Measurements from ENCODE around the gene COL24A1. TPM values are rescaled to one million over a fixed set of nuclear protein-coding genes. Genes with fewer than 3 reads are reported as not detected.

Gene COL24A1
- total RNA-seq, result 0.84 TPM

DNA sequence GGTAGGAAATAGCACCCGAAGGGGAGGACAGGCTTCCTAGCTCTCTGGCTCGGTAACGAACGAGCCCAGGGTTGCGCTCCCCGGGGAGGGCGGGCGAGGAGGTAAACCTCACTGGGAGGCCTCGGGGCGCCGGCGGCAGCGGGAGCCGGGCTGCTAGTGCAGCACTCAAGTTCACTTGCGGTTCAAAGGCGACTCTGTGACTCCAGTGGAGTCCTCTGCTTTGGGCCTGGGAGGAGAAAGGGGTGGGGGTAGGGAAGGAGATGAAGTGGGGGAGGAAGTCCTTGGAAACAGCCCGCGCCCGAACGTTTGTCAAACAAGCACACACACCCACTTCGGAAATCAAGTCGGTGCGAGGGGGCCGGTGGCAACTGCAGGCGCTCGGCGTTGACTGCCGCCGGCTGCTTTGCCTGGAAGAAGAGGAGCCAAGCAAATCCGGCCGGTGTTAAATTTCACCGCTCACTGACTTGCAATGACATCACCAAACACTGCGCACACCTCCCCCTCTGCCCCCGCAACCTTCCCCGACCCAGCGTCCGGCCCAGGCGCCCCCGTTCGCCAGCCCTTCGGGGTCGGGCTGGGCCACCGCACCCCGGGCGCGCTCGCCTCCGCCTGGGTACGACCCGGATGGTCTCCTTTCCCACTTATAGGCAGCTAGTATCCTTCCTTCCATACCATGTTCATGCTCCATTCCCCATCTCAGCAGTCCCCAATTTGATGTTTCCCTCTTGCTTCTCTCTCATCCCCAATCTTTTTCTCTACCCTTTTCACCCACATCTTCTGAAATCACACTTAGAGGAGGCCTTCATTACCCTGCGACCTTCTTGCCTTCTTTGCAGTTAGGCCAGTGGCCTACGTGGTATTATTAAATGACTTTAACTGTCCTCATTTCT lies at the start of gene COL24A1:
TSS of gene COL24A1 (minus strand) at position 207 of the 890 bp plus-strand sequence. CDS start 376 bp downstream, outside the sequence.
- Histone ChIP-seq H3K4me1 (ENCODE audit: insufficient read depth, low read length) (peaks cover 42% of the 10 kb centered on the region), H3K4me3 (ENCODE audit: low read length) (peak within 1 kb of the TSS; percentile 33)

DNA sequence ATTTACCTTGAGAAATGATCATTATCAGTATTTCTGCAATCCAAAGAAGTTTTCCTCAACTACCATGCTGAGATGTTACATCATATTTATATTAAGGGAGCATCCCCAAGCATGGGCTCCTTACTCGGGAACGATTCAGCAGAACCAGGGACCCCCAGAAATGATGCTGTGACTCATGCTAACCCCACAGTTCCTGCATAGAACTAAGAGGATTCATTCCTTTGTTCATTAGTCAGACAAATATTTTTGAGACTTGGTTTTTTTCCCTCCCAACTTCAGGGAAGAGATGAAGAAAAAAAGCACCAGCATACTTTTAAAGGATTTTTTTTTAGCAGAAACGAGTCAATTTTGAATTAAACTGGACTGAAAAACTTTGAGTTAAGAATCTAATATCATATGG lies 49.2 kb upstream of the COL24A1 start:
- Histone ChIP-seq H3K4me1 (ENCODE audit: insufficient read depth, low read length) (no peaks in the 10 kb centered on the region), H3K9me3 (ENCODE audit: low read depth, low read length) (no peaks in the 10 kb centered on the region), H3K27me3 (ENCODE audit: insufficient read depth, low read length) (no peaks in the 10 kb centered on the region), H3K4me3 (ENCODE audit: low read length) (no peak overlapping the region)

More for the DNA sequence above, at the start of gene COL24A1:
- Histone ChIP-seq H3K27me3 (ENCODE audit: insufficient read depth, low read length) (peaks cover 17% of the 10 kb centered on the region), H3K9me3 (ENCODE audit: low read depth, low read length) (no peaks in the 10 kb centered on the region)

DNA sequence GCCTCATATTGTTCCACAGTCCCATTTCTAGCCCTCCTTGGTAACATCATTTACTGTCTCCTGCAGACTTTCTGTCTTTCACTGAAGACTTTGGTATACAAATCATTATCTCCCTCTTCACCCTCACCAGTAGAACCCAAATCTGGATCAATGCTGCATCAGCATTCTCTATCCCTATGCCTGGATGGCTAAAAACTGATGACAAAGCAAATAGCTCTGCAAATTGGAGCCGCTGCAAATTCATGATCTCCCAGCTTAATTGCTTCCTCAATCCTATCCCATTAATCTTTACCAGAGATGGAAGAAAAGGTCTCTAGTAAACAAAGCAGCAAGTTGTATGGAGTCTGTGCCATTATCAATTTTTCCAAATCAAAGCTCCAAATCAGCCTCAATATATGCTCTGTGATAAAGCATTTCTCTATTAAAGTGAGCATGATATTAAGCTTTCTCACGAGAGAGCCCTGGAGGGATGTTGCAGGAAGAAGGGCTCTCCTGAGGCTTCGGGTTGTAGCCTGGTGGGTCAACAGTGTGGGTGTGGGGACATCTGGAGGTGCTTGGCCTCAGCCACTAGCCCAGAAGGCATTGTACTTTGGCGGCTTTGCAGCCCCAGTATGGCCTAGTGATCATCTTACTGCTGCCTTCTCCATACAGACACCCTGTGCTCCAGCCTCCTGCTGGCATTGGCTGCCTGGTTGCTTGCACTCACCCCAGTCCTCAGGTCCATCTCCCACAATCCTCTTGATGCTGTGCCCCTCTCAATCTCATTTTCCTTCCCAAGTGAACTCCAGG lies 46.2 kb upstream of the COL24A1 start:
- no peaks in the 10 kb centered on the region for H3K4me1 ChIP-seq (ENCODE audit: insufficient read depth, low read length)
- no peak overlapping the region for H3K4me3 ChIP-seq (ENCODE audit: low read length)
- H3K27me3 ChIP-seq (ENCODE audit: insufficient read depth, low read length), result no peaks in the 10 kb centered on the region
- no peaks in the 10 kb centered on the region for H3K9me3 ChIP-seq (ENCODE audit: low read depth, low read length)

DNA sequence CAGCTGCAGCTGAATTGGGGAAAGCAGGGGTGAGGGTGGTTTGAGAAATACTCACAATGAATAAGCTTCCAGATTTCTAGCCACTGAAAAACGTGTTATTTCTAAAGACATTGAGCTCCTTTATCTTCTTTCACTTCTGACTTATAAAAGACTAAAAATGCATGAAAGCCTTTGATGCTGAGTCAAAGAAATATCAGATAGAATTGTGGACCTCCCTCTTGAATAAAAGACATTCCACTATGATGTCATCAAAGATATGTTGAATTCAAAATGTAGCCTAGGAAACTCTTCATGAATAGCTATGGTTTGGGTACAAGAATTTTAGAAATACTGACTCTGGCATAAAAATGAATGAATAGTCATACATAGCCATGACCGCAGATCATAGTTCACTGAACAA lies 44.7 kb upstream of the COL24A1 start:
- Histone ChIP-seq H3K27me3 (ENCODE audit: insufficient read depth, low read length) (no peaks in the 10 kb centered on the region), H3K9me3 (ENCODE audit: low read depth, low read length) (no peaks in the 10 kb centered on the region), H3K4me1 (ENCODE audit: insufficient read depth, low read length) (no peaks in the 10 kb centered on the region), H3K4me3 (ENCODE audit: low read length) (no peak overlapping the region)

DNA sequence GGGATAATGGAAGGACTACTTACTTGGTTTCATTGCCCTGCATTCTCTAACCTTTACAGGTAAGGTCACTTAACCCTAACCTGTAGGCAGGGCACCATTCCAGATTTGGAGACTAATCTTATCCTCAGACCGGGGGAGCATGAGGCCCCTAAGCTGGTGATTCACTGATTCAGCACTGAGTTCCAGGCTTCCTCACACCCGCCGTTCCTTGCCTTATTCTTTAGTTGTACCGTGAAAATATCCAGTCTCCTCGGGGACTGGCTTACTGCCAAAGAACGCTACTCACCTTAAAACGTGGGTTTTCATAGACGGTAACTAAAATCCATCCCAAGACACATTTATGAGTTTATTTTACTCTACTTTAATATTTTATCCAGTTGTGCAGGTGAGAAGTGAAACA lies 44.3 kb upstream of the COL24A1 start:
- Histone ChIP-seq H3K9me3 (ENCODE audit: low read depth, low read length) (no peaks in the 10 kb centered on the region), H3K27me3 (ENCODE audit: insufficient read depth, low read length) (no peaks in the 10 kb centered on the region), H3K4me1 (ENCODE audit: insufficient read depth, low read length) (no peaks in the 10 kb centered on the region), H3K4me3 (ENCODE audit: low read length) (no peak overlapping the region)

DNA sequence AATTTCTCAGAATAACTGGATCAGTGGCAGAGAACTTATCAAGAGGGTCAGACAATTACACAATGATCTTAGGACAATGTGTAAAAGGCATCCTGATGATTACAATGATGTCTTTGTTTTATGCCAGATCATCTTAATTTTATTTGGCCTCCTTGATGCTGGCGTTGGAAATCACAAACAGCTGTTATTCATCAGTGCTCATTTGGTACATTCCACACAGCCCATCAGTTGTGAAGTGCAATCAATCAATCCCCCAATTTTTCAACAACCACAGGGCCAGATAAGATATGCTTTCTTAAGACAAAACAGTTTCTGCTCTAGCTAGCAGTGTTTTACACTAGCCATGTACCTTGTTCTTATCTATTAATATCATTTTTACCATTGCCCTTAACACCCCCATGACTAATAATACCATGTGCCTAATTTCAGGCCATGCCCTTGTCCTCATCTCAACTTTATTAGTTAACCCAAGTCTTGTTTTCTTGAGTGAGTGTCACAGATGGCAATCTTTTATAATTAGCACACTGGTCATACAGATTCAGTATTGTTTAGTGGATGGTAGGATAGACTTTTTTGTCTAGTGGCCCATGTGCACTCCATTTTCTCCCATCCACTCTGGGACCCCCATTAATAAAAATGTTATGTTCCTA lies 40.8 kb upstream of the COL24A1 start:
- H3K27me3 ChIP-seq (ENCODE audit: insufficient read depth, low read length), result no peaks in the 10 kb centered on the region
- no peak overlapping the region for H3K4me3 ChIP-seq (ENCODE audit: low read length)
- no peaks in the 10 kb centered on the region for H3K4me1 ChIP-seq (ENCODE audit: insufficient read depth, low read length)
- H3K9me3 ChIP-seq (ENCODE audit: low read depth, low read length), result no peaks in the 10 kb centered on the region

DNA sequence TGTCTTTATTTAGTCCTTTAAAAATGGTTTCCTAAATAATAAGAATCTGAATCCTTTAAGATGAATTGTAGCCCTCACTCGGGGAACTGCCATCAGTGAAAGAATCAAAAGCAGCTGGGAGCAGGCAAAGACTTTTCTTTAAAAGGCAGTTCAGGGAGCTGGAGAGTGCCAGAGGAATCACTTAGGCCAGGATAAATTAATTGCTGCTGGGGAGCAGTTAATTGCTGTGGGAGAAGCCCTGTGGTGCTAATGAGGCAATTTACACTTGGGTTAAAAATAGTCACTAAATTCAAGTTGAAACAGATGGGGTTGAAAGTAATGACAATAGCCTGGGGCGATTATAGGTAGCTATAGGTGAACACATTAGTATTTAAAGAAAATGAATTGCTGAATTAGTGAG lies 38.7 kb upstream of the COL24A1 start:
- H3K4me3 ChIP-seq (ENCODE audit: low read length), result no peak overlapping the region
- H3K27me3 ChIP-seq (ENCODE audit: insufficient read depth, low read length), result no peaks in the 10 kb centered on the region
- no peaks in the 10 kb centered on the region for H3K9me3 ChIP-seq (ENCODE audit: low read depth, low read length)

DNA sequence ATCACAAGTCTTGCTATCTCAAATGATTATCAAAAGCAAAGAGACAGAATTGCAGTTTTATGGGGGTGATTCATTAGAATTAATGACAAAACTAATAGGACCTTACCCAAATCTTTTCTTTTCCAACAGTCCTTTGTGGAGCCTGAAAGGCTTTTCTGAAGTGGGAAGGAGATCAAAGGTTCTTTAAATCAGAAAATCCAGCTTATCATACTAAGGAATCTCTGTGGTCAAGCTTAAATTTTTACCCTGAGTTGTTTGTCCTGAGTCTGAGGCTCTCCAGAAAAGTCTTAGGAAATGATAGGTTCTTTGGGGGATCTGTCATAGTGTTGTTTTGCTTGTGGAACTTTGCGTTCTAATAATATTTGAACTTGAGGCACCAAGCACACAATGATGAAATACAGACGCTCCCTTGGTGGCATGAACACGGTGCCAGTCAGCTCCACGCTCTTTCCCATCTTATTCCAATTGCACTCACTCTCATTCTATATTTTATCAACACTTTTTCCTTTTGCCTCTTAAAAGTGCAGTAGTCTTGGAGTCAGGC lies 38.0 kb upstream of the COL24A1 start:
- Histone ChIP-seq H3K9me3 (ENCODE audit: low read depth, low read length) (no peaks in the 10 kb centered on the region), H3K4me3 (ENCODE audit: low read length) (no peak overlapping the region), H3K27me3 (ENCODE audit: insufficient read depth, low read length) (no peaks in the 10 kb centered on the region), H3K4me1 (ENCODE audit: insufficient read depth, low read length) (no peaks in the 10 kb centered on the region)

More for the DNA sequence above, 38.7 kb upstream of the COL24A1 start:
- no peaks in the 10 kb centered on the region for H3K4me1 ChIP-seq (ENCODE audit: insufficient read depth, low read length)

DNA sequence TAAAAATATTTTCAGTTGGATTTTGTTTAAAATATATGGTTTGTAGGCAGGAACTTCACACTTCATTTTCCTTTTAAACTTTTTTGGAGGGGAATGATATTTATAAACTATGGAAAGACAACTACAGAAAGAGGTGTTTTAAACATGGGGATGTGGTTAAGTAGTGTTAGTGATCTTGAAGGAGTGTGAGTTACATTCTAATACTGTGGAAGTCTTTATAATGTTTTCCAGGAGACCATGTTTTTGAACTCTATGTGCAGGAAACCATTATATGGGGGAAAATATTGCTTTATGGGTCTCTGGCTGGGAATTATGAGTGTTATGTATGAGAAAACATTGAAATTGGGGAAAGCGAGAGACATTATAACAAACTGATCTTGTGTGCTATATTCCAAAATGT lies 35.8 kb upstream of the COL24A1 start:
- H3K9me3 ChIP-seq (ENCODE audit: low read depth, low read length), result no peaks in the 10 kb centered on the region
- H3K4me1 ChIP-seq (ENCODE audit: insufficient read depth, low read length), result no peaks in the 10 kb centered on the region
- H3K4me3 ChIP-seq (ENCODE audit: low read length), result no peak overlapping the region

DNA sequence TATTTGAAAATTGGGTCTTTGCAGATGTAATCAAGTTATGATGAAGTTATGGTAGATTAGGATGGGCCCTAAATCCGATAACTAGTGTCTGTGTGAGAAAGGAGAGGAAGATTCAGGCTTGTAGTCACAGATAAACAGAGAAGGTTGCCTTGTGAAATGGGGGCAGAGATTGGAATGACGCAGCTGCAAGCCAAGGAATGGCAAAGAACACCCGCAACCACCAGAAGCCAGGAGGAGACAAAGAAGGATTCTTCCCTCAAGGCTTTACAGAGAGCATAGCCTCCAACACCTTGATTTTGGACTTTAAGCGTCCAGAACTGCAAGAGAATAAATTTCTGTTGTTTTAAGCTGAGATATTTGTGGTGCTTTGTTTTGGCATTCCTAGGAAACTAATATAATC lies 35.4 kb upstream of the COL24A1 start:
- H3K9me3 ChIP-seq (ENCODE audit: low read depth, low read length), result no peaks in the 10 kb centered on the region
- no peaks in the 10 kb centered on the region for H3K27me3 ChIP-seq (ENCODE audit: insufficient read depth, low read length)
- no peaks in the 10 kb centered on the region for H3K4me1 ChIP-seq (ENCODE audit: insufficient read depth, low read length)
- no peak overlapping the region for H3K4me3 ChIP-seq (ENCODE audit: low read length)

More for the DNA sequence above, 35.8 kb upstream of the COL24A1 start:
- no peaks in the 10 kb centered on the region for H3K27me3 ChIP-seq (ENCODE audit: insufficient read depth, low read length)

DNA sequence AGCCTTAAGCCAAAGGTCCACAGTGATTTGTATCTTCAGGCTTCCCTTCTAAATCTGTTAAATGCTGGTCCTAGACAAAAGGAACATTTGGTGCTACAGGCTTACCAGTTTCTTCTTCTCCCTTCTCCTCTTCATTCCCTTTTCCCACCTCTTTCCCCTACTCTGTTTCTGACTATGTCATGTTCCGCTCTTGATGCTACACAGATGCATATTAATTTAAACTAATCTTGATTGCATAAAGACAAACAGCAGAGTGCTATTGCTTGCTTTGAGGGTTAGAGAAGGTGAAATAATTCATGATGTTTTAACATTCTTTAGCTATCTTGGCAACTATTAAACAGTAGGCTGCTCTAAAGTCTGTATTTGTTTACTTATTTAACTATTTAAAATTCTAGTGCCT lies 34.3 kb upstream of the COL24A1 start:
- Histone ChIP-seq H3K9me3 (ENCODE audit: low read depth, low read length) (no peaks in the 10 kb centered on the region), H3K4me3 (ENCODE audit: low read length) (no peak overlapping the region), H3K4me1 (ENCODE audit: insufficient read depth, low read length) (no peaks in the 10 kb centered on the region), H3K27me3 (ENCODE audit: insufficient read depth, low read length) (no peaks in the 10 kb centered on the region)

DNA sequence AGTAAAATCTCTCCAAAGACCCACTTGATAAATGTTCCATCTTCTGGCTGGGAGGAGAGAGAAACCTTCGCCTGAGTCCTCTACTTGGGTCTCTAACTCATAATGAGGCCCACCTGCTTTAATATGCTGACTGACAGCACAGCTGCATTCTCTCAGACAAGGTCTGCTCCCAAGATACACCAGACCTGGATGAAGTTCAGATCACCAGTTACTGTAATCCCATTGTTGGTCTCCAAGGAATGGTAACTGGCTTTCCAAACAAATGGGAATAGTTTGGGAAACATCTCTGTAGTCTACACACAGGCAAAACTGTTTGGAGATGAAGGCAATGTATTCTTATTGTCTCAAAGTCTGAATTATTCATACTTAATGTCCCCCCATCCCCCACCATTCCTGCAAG lies 27.9 kb upstream of the COL24A1 start:
- no peaks in the 10 kb centered on the region for H3K9me3 ChIP-seq (ENCODE audit: low read depth, low read length)
- no peaks in the 10 kb centered on the region for H3K4me1 ChIP-seq (ENCODE audit: insufficient read depth, low read length)
- no peaks in the 10 kb centered on the region for H3K27me3 ChIP-seq (ENCODE audit: insufficient read depth, low read length)
- no peak overlapping the region for H3K4me3 ChIP-seq (ENCODE audit: low read length)

DNA sequence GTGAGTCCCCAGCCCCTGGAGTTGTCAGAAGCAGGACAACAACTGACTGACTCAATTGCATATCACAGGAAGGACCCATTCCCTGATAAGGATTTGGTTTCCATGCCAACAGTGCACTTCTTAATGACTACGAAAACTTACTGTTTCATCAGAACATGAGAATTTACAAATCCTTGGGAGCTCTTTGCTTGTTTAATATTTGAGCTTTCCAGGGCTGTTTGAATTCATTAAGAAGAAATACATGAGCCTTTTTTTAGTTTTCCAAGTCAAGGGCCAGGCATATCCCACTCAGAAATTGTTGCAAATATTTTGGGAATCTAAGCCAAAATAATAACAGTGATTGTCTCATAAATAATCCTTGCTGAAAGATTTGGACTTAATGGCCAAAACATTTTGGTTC lies 27.2 kb upstream of the COL24A1 start:
- H3K9me3 ChIP-seq (ENCODE audit: low read depth, low read length), result no peaks in the 10 kb centered on the region
- H3K27me3 ChIP-seq (ENCODE audit: insufficient read depth, low read length), result no peaks in the 10 kb centered on the region
- no peaks in the 10 kb centered on the region for H3K4me1 ChIP-seq (ENCODE audit: insufficient read depth, low read length)
- H3K4me3 ChIP-seq (ENCODE audit: low read length), result no peak overlapping the region

DNA sequence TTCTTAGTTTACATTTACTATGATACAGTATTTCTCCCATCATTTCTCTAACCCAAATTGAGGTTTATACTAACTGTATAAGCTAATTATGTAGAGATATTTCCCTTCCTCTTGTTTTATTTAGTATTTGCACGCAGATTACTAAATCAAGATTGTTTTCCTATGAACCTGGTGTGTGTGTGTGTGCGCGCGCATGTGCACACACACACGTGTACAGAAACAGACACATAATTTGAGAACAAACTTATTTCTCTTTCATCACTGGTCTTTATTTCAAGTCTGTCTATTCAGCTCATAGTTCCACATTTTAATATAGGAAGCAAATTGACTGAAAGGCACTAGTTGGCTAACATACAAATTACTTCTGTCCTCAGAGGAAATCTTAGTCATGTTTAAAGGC lies 19.7 kb upstream of the COL24A1 start:
- no peaks in the 10 kb centered on the region for H3K27me3 ChIP-seq (ENCODE audit: insufficient read depth, low read length)
- no peaks in the 10 kb centered on the region for H3K4me1 ChIP-seq (ENCODE audit: insufficient read depth, low read length)
- no peak overlapping the region for H3K4me3 ChIP-seq (ENCODE audit: low read length)
- no peaks in the 10 kb centered on the region for H3K9me3 ChIP-seq (ENCODE audit: low read depth, low read length)

DNA sequence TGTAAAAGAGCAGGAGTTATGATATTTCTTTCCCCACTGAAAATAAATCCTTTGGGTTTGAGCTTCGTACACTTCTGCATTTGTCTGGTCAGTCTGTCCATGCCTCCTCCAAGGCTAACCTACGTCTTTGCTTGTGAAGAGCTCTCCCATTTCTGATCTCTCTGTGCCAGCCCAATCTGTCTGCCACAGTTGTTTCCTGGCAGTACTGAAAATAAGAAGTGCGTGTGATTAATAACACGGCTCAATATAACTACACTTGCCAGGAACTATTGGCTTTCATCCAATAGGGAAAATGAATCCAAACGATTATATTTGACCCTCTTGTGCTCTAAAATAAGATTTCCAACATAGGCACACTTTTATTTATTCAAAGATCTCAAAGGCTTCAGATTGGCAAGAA lies 19.2 kb upstream of the COL24A1 start:
- Histone ChIP-seq H3K9me3 (ENCODE audit: low read depth, low read length) (no peaks in the 10 kb centered on the region), H3K4me3 (ENCODE audit: low read length) (no peak overlapping the region), H3K27me3 (ENCODE audit: insufficient read depth, low read length) (no peaks in the 10 kb centered on the region), H3K4me1 (ENCODE audit: insufficient read depth, low read length) (no peaks in the 10 kb centered on the region)

Data from mononuclear cell (primary cell).